Neural crest cell (in vitro differentiated cells): ENCODE data around the gene GRAP2. TPM values are rescaled to one million over a fixed set of nuclear protein-coding genes. Genes with fewer than 3 reads are reported as not detected.
"Not testable (repeated sequence)": the region's sequence is repeated elsewhere in the genome, so short reads cannot be mapped to it uniquely, and the experiment has no call there.

Experiments
- DNase-seq: peaks from one replicate; pipeline ENCODE4 v3.0.0; 2021; ENCODE audit warnings: low read depth, mixed read lengths, low spot score
- H3K27ac Mint-ChIP-seq: one replicate; pipeline ENCODE4 v1.8.0; 2021; ENCODE audit warnings: mild to moderate bottlenecking, mixed read lengths; ENCODE audit not compliant: unreplicated experiment
- H3K27me3 Mint-ChIP-seq: 2 replicates; pipeline ENCODE4 v1.8.0; 2021; ENCODE audit warnings: low read depth, mild to moderate bottlenecking, mixed read lengths
- H3K36me3 Mint-ChIP-seq: 2 replicates; pipeline ENCODE4 v1.8.0; 2021; ENCODE audit warnings: low read depth, mild to moderate bottlenecking, mixed read lengths
- H3K4me1 Mint-ChIP-seq: 2 replicates; pipeline ENCODE4 v1.8.0; 2021; ENCODE audit warnings: mixed read lengths
- H3K4me3 Mint-ChIP-seq: one replicate; pipeline ENCODE4 v1.8.0; 2021; ENCODE audit warnings: mild to moderate bottlenecking, mixed read lengths
- H3K9me3 Mint-ChIP-seq: 2 replicates; pipeline ENCODE4 v1.8.0; 2021; ENCODE audit warnings: mixed read lengths
- CTCF ChIP-seq: fragments of 200-600 bp; sonication (generic); conservative IDR thresholded peaks from 2 replicates; pipeline ENCODE4 v1.5.0; 2021; ENCODE audit warnings: antibody characterized with exemption, mild to moderate bottlenecking
- total RNA-seq: library from RNA; stranded (reverse); gene quantifications from 2 replicates; pipeline ENCODE4 v1.2.1, GENCODE V29; 2021

GRAP2 gene
- total RNA-seq, 1 donor from 2014 or later, result 0.12 TPM

- H3K27me3 Mint-ChIP-seq, result no peaks in the 10 kb centered on the region
- no peaks in the 10 kb centered on the region for H3K4me1 Mint-ChIP-seq
- no peaks in the 10 kb centered on the region for H3K36me3 Mint-ChIP-seq
- no peak for DNase-seq
- H3K9me3 Mint-ChIP-seq, result no peaks in the 10 kb centered on the region
- no peak for TF ChIP-seq CTCF
- no peak overlapping the region for H3K4me3 Mint-ChIP-seq
- H3K27ac Mint-ChIP-seq, result no peak overlapping the region
These were observed 23.6 kb upstream of the GRAP2 start for GRCh38 chr22:39877079-39877845.

- Mint-ChIP-seq H3K27me3 (peaks cover 9% of the 10 kb centered on the region), H3K27ac (no peak overlapping the region)
- no peak for DNase-seq
These were observed 20.2 kb upstream of the GRAP2 start for GRCh38 chr22:39880722-39881121.

DNA sequence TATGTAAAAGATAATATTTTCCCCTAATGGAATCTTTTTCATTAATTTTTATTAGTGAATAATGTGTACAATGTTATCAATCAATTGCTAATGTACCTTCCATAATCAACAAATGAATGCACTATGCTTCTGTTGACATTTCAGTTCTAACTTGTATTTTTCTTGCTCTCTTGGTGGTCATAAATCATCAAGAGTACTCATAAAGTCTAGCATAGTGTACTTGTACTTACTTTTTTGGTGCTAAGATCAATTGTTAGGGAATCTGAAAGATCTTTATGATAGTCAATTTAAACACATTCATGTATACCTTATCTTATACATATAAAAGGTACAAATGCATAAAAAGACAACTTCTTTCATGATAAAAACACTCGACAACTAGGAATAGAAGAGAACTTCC, 17.8 kb upstream of the GRAP2 start:
- Mint-ChIP-seq H3K4me3 (no peak overlapping the region), H3K27ac (no peak overlapping the region), H3K36me3 (no peaks in the 10 kb centered on the region), H3K27me3 (peaks cover 24% of the 10 kb centered on the region), H3K9me3 (no peaks in the 10 kb centered on the region), H3K4me1 (no peaks in the 10 kb centered on the region)
- no peak for TF ChIP-seq CTCF
- DNase-seq, result no peak

More at GRCh38 chr22:39880722-39881121, 20.2 kb upstream of the GRAP2 start:
- no peaks in the 10 kb centered on the region for H3K9me3 Mint-ChIP-seq
- no peak for TF ChIP-seq CTCF
- no peaks in the 10 kb centered on the region for H3K36me3 Mint-ChIP-seq
- no peak overlapping the region for H3K4me3 Mint-ChIP-seq
- no peaks in the 10 kb centered on the region for H3K4me1 Mint-ChIP-seq

DNA sequence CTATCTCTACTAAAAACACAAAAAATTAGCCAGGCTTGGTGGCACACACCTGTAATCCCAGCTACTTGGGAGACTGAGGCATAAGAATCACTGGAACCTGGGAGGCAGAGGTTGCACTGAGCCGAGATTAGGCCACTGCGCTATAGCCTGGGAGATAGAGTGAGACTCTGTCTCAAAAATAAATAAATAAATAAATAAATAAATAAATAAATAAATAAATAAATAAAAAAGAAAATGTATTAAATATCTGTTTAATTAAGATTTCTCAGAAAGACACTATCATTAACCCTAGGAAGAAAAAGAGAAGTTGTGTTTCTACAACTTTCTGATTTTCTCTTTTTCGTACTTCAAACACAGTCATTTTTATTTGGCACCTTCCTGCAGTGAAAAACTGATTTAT, 11.0 kb upstream of the GRAP2 start:
- H3K4me3 Mint-ChIP-seq, H3K36me3 Mint-ChIP-seq, H3K27ac Mint-ChIP-seq, DNase-seq, H3K9me3 Mint-ChIP-seq, H3K4me1 Mint-ChIP-seq: not testable (repeated sequence)
- peaks cover 20% of the 10 kb centered on the region for H3K27me3 Mint-ChIP-seq

DNA sequence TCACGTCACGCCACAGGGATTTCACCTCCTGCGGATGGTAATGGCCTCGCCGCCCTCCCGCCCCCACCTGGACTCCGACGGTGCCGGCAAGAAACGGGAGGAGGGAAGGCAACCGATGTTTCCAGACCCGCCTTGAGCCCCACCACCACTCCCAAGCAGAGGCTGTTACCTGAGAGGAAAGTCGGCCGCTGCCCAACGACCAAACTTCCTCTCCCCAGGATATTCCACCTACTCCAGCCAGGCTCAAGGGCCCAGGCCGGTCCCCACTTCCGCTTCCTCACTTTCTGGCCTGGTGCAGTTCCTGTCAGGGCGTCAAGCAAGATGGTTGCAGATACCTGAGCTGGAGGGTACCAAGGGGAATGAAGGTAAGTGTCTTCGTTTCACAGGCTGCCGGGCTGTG, 7.4 kb upstream of the GRAP2 start, which contains the start of gene ENTHD1:
TSS of gene ENTHD1 (minus strand) at position 235 of the 400 bp plus-strand sequence. CDS start 6,012 bp downstream, outside the sequence.
- Mint-ChIP-seq H3K4me3 (no peak within 1 kb of the TSS), H3K9me3 (no peaks in the 10 kb centered on the region), H3K27ac (no peak within 1 kb of the TSS), H3K36me3 (no peaks in the 10 kb centered on the region), H3K4me1 (no peaks in the 10 kb centered on the region), H3K27me3 (no peaks in the 10 kb centered on the region)
- no peak for TF ChIP-seq CTCF
- no peak for DNase-seq

DNA sequence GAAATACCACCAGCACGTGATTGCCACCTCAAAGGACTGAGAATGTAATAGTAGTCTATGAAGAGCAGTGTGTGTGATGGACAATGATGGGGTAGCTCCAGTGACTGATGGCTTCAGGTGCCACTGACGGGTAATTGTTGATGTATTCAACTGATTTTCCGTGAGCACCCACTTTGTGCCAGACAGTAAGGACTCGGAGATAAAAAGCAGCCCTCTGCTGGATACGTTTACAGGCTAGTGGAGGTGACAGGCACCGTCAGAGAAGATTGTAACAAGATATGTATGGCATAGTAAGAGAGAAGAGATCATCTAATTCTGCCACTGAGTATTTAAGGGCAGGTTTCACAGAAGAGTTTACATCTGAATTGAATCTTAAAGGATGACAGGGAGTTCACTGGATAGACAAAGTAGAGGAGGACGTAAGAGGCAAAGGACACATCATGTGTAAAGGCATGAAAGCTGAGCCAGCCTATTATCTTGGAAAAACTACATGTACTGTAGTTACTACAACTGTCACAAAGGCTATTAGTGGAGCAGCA, 6.3 kb upstream of the GRAP2 start:
- H3K36me3 Mint-ChIP-seq, result no peaks in the 10 kb centered on the region
- no peaks in the 10 kb centered on the region for H3K27me3 Mint-ChIP-seq
- no peaks in the 10 kb centered on the region for H3K4me1 Mint-ChIP-seq
- H3K9me3 Mint-ChIP-seq, result no peaks in the 10 kb centered on the region
- TF ChIP-seq CTCF, result no peak
- no peak overlapping the region for H3K4me3 Mint-ChIP-seq
- no peak for DNase-seq
- H3K27ac Mint-ChIP-seq, result no peak overlapping the region
